Measurements from ENCODE around the gene DUSP3.

DUSP3 gene

DNA sequence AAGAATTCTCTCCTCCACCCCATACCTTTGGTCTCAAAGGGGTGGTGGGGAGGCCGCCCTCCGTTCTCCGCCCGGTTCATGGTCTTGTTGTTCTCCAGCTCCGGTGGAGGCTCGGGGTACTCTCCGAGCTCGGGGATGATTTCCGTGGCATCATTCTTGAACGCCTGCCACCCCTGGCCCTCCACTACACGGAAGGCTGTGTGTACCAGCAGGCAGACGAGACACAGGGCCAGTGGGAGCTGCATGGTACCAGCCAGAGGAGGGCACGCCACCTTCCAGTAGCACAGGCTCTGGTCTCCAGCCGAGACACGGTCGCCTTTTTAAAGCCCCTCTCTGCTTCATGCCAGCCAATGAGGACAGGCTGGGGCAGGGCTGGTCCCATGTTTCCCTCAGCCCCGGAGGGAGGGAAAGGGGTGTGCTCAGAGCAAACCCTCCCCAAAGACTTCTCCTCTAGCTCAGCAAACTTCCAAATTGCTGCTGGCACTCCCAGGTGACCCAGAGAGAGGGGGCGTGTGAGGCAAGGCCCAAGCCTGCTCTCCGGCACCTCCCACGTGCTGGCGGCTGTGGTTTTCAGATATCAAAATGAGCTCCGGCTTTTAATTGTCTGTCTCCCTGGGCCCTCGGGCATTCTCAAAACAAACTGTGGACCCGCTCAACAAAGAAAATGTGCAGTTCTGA, 20.1 kb downstream of the DUSP3 start, which contains the start of gene SOST:
Gene SOST (minus strand): TSS at position 295 of the 678 bp plus-strand sequence. CDS start 50 bp downstream, at position 245.
- no peak within 1 kb of the TSS for H3K4me2 ChIP-seq (ENCODE audit: low read length)
- no peaks in the 10 kb centered on the region; the same call in 1 of the 2 replicates for H3K27me3 ChIP-seq (ENCODE audit: low read depth, low read length)
- H3K9ac ChIP-seq (ENCODE audit: low read length): no peak within 1 kb of the TSS
- H2AFZ ChIP-seq (ENCODE audit: low read depth, low read length): no peak within 1 kb of the TSS
- no peaks in the 10 kb centered on the region for H3K36me3 ChIP-seq (replicated peaks; ENCODE audit: low read depth, low read length)
- TF ChIP-seq EZH2phosphoT487 (IDR thresholded peaks at IDR 0.05; ENCODE audit: low read depth) (no peak), CTCF (IDR thresholded peaks at IDR 0.05; ENCODE audit: low read depth, low read length) (no peak)
- H3K9me3 ChIP-seq (ENCODE audit: insufficient read depth, low read length): no peaks in the 10 kb centered on the region
- no peaks in the 10 kb centered on the region for H4K20me1 ChIP-seq (ENCODE audit: insufficient read depth, low read length)
- no peak within 1 kb of the TSS for H3K27ac ChIP-seq (ENCODE audit: low read length)
- no peak within 1 kb of the TSS for H3K4me3 ChIP-seq (ENCODE audit: low read length)
- no peaks in the 10 kb centered on the region for H3K79me2 ChIP-seq (ENCODE audit: low read length)
- peaks cover 2% of the 10 kb centered on the region; the same call in 1 of the 2 replicates for H3K4me1 ChIP-seq (ENCODE audit: low read length)

GRCh38 chr17:43758086-43758485, 20.7 kb downstream of the DUSP3 start:
- Histone ChIP-seq H3K9ac (ENCODE audit: low read length) (no peak overlapping the region), H3K36me3 (replicated peaks; ENCODE audit: low read depth, low read length) (no peaks in the 10 kb centered on the region), H4K20me1 (ENCODE audit: insufficient read depth, low read length) (no peaks in the 10 kb centered on the region), H3K4me2 (ENCODE audit: low read length) (no peak overlapping the region), H2AFZ (ENCODE audit: low read depth, low read length) (no peak overlapping the region), H3K79me2 (ENCODE audit: low read length) (no peaks in the 10 kb centered on the region), H3K4me3 (ENCODE audit: low read length) (no peak overlapping the region), H3K4me1 (ENCODE audit: low read length) (peaks cover 2% of the 10 kb centered on the region; the same call in 1 of the 2 replicates), H3K27ac (ENCODE audit: low read length) (no peak overlapping the region), H3K9me3 (ENCODE audit: insufficient read depth, low read length) (no peaks in the 10 kb centered on the region), H3K27me3 (ENCODE audit: low read depth, low read length) (no peaks in the 10 kb centered on the region; the same call in 1 of the 2 replicates)
- TF ChIP-seq CTCF (IDR thresholded peaks at IDR 0.05; ENCODE audit: low read depth, low read length) (no peak), EZH2phosphoT487 (IDR thresholded peaks at IDR 0.05; ENCODE audit: low read depth) (no peak)

- H3K9ac ChIP-seq (ENCODE audit: low read length): no peak overlapping the region
- no peaks in the 10 kb centered on the region; the same call in 1 of the 2 replicates for H3K27me3 ChIP-seq (ENCODE audit: low read depth, low read length)
These were observed 21.6 kb downstream of the DUSP3 start for GRCh38 chr17:43757171-43757660.

More at GRCh38 chr17:43757171-43757660, 21.6 kb downstream of the DUSP3 start:
- Histone ChIP-seq H4K20me1 (ENCODE audit: insufficient read depth, low read length) (no peaks in the 10 kb centered on the region), H3K4me2 (ENCODE audit: low read length) (no peak overlapping the region), H3K9me3 (ENCODE audit: insufficient read depth, low read length) (no peaks in the 10 kb centered on the region), H3K36me3 (replicated peaks; ENCODE audit: low read depth, low read length) (no peaks in the 10 kb centered on the region), H3K27ac (ENCODE audit: low read length) (no peak overlapping the region), H3K4me3 (ENCODE audit: low read length) (no peak overlapping the region), H3K4me1 (ENCODE audit: low read length) (peaks cover 2% of the 10 kb centered on the region; the same call in 1 of the 2 replicates), H3K79me2 (ENCODE audit: low read length) (no peaks in the 10 kb centered on the region), H2AFZ (ENCODE audit: low read depth, low read length) (no peak overlapping the region)
- no peak for TF ChIP-seq EZH2phosphoT487 (IDR thresholded peaks at IDR 0.05; ENCODE audit: low read depth)
- TF ChIP-seq CTCF (IDR thresholded peaks at IDR 0.05; ENCODE audit: low read depth, low read length): no peak
